SU-DHL-6 (cell line): ENCODE results near the gene KLK2.

ENCODE experiments used
- H2AFZ ChIP-seq: fragments of 200-600 bp; sonication (generic); 2 replicates; pipeline ENCODE4 v1.6.1; 2014; ENCODE audit warnings: low read depth, mild to moderate bottlenecking, moderate library complexity, mixed read lengths, antibody characterized with exemption, low read length; ENCODE audit not compliant: severe bottlenecking
- H3F3A ChIP-seq: fragments of 200-600 bp; shearing (Covaris generic); 2 replicates; pipeline ENCODE4 v1.6.0; 2016; ENCODE audit warnings: antibody characterized with exemption, mild to moderate bottlenecking; ENCODE audit not compliant: insufficient read depth
- H3K27ac ChIP-seq: fragments of 200-600 bp; sonication (generic); 2 replicates; pipeline ENCODE4 v1.5.1; 2016; ENCODE audit warnings: low read depth, mild to moderate bottlenecking, low read length, moderate library complexity, mixed read lengths
- H3K27me3 ChIP-seq: fragments of 200-600 bp; sonication (generic), shearing (Covaris generic); 2 replicates; pipeline ENCODE4 v1.6.0; 2014; ENCODE audit warnings: mild to moderate bottlenecking, low read length
- H3K36me3 ChIP-seq: fragments of 200-600 bp; sonication (generic); 2 replicates; pipeline ENCODE4 v1.6.1; 2014; ENCODE audit warnings: mild to moderate bottlenecking, low read length, mixed read lengths
- H3K4me2 ChIP-seq: fragments of 300-600, 200-600 bp; shearing (Covaris generic), sonication (generic); 2 replicates; pipeline ENCODE4 v1.6.0; 2014; ENCODE audit warnings: low read length, low read depth, mild to moderate bottlenecking; ENCODE audit not compliant: poor library complexity, severe bottlenecking
- H3K4me3 ChIP-seq: fragments of 200-600 bp; sonication (generic); 2 replicates; pipeline ENCODE4 v1.5.1; 2014; ENCODE audit warnings: antibody characterized with exemption, low read length, mild to moderate bottlenecking, mixed read lengths; ENCODE audit not compliant: insufficient read depth, poor library complexity, severe bottlenecking
- H3K79me2 ChIP-seq: fragments of 200-600 bp; sonication (generic); 2 replicates; pipeline ENCODE4 v1.6.1; 2014; ENCODE audit warnings: mild to moderate bottlenecking, low read length, moderate library complexity; ENCODE audit not compliant: insufficient read depth
- H3K9ac ChIP-seq: fragments of 200-600 bp; sonication (generic); 2 replicates; pipeline ENCODE4 v1.7.0; 2014; ENCODE audit warnings: mild to moderate bottlenecking, low read length
- H3K9me2 ChIP-seq: fragments of 200-600 bp; sonication (generic); replicated peaks from 2 replicates; pipeline ENCODE4 v1.6.1; 2014; ENCODE audit warnings: low read length; ENCODE audit not compliant: insufficient read depth
- H3K9me3 ChIP-seq: fragments of 200-600 bp; sonication (generic); 2 replicates; pipeline ENCODE4 v1.6.1; 2014; ENCODE audit warnings: low read length, mixed read lengths; ENCODE audit not compliant: insufficient read depth
- H4K20me1 ChIP-seq: fragments of 200-600 bp; sonication (generic); 2 replicates; pipeline ENCODE4 v1.6.1; 2014; ENCODE audit warnings: low read depth, mild to moderate bottlenecking, antibody characterized with exemption, low read length, moderate library complexity, mixed read lengths
- EZH2phosphoT487 ChIP-seq: fragments of 200-600 bp; sonication (generic), shearing (Covaris generic); conservative IDR thresholded peaks from 2 replicates; pipeline ENCODE4 v1.6.1; 2018; ENCODE audit warnings: mild to moderate bottlenecking, antibody characterized with exemption, low read length, moderate library complexity, mixed read lengths
- TF ChIP-seq, protein P1 (sequence below): fragments of 200-600 bp; sonication (generic); IDR thresholded peaks from one replicate; pipeline ENCODE4 v1.5.1; 2017; ENCODE audit warnings: antibody characterized with exemption, mild to moderate bottlenecking, low read length, moderate library complexity; ENCODE audit not compliant: insufficient read depth, poor library complexity, severe bottlenecking

KLK2 gene

DNA sequence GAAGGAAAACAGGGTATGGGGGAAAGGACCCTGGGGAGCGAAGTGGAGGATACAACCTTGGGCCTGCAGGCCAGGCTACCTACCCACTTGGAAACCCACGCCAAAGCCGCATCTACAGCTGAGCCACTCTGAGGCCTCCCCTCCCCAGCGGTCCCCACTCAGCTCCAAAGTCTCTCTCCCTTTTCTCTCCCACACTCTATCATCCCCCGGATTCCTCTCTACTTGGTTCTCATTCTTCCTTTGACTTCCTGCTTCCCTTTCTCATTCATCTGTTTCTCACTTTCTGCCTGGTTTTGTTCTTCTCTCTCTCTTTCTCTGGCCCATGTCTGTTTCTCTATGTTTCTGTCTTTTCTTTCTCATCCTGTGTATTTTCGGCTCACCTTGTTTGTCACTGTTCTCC is 15.9 kb upstream of the KLK2 start:
- Histone ChIP-seq H3K36me3 (no peaks in the 10 kb centered on the region), H3K9me2 (no peaks in the 10 kb centered on the region), H3K4me2 (no peak overlapping the region), H3F3A (no peaks in the 10 kb centered on the region), H3K27me3 (no peaks in the 10 kb centered on the region), H3K27ac (no peak overlapping the region), H2AFZ (no peak overlapping the region), H3K9me3 (no peaks in the 10 kb centered on the region), H3K9ac (no peak overlapping the region), H3K4me3 (no peak overlapping the region), H3K79me2 (no peaks in the 10 kb centered on the region), H4K20me1 (no peaks in the 10 kb centered on the region)
- TF ChIP-seq EZH2phosphoT487 = no peak
- TF ChIP-seq, protein P1, sequence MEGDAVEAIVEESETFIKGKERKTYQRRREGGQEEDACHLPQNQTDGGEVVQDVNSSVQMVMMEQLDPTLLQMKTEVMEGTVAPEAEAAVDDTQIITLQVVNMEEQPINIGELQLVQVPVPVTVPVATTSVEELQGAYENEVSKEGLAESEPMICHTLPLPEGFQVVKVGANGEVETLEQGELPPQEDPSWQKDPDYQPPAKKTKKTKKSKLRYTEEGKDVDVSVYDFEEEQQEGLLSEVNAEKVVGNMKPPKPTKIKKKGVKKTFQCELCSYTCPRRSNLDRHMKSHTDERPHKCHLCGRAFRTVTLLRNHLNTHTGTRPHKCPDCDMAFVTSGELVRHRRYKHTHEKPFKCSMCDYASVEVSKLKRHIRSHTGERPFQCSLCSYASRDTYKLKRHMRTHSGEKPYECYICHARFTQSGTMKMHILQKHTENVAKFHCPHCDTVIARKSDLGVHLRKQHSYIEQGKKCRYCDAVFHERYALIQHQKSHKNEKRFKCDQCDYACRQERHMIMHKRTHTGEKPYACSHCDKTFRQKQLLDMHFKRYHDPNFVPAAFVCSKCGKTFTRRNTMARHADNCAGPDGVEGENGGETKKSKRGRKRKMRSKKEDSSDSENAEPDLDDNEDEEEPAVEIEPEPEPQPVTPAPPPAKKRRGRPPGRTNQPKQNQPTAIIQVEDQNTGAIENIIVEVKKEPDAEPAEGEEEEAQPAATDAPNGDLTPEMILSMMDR = no peak

DNA sequence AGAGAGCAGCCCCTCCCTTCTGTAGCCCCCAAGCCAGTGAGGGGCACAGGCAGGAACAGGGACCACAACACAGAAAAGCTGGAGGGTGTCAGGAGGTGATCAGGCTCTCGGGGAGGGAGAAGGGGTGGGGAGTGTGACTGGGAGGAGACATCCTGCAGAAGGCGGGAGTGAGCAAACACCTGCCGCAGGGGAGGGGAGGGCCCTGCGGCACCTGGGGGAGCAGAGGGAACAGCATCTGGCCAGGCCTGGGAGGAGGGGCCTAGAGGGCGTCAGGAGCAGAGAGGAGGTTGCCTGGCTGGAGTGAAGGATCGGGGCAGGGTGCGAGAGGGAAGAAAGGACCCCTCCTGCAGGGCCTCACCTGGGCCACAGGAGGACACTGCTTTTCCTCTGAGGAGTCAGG is 14.4 kb upstream of the KLK2 start:
- H3K27ac ChIP-seq = no peak overlapping the region
- no peaks in the 10 kb centered on the region for H3K27me3 ChIP-seq

DNA sequence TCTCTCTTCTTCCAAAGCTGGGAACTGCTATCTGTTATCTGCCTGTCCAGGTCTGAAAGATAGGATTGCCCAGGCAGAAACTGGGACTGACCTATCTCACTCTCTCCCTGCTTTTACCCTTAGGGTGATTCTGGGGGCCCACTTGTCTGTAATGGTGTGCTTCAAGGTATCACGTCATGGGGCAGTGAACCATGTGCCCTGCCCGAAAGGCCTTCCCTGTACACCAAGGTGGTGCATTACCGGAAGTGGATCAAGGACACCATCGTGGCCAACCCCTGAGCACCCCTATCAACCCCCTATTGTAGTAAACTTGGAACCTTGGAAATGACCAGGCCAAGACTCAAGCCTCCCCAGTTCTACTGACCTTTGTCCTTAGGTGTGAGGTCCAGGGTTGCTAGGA is 13.4 kb upstream of the KLK2 start:
- Histone ChIP-seq H4K20me1 (no peaks in the 10 kb centered on the region), H3K9me3 (no peaks in the 10 kb centered on the region), H3K79me2 (no peaks in the 10 kb centered on the region), H3K27me3 (no peaks in the 10 kb centered on the region), H3K36me3 (no peaks in the 10 kb centered on the region), H3F3A (no peaks in the 10 kb centered on the region), H3K4me2 (no peak overlapping the region), H3K4me3 (no peak overlapping the region), H3K9ac (no peak overlapping the region), H3K9me2 (no peaks in the 10 kb centered on the region), H3K27ac (no peak overlapping the region), H2AFZ (no peak overlapping the region)
- TF ChIP-seq, protein P1 = no peak
- TF ChIP-seq EZH2phosphoT487 = no peak

More for the DNA sequence above, 14.4 kb upstream of the KLK2 start:
- no peak overlapping the region for H3K4me3 ChIP-seq
- no peaks in the 10 kb centered on the region for H3K9me2 ChIP-seq
- TF ChIP-seq, protein P1 = no peak
- TF ChIP-seq EZH2phosphoT487 = no peak
- no peaks in the 10 kb centered on the region for H4K20me1 ChIP-seq
- no peak overlapping the region for H3K9ac ChIP-seq
- H3K36me3 ChIP-seq = no peaks in the 10 kb centered on the region
- no peaks in the 10 kb centered on the region for H3K79me2 ChIP-seq
- no peaks in the 10 kb centered on the region for H3F3A ChIP-seq
- no peak overlapping the region for H2AFZ ChIP-seq
- H3K4me2 ChIP-seq = no peak overlapping the region
- no peaks in the 10 kb centered on the region for H3K9me3 ChIP-seq

DNA sequence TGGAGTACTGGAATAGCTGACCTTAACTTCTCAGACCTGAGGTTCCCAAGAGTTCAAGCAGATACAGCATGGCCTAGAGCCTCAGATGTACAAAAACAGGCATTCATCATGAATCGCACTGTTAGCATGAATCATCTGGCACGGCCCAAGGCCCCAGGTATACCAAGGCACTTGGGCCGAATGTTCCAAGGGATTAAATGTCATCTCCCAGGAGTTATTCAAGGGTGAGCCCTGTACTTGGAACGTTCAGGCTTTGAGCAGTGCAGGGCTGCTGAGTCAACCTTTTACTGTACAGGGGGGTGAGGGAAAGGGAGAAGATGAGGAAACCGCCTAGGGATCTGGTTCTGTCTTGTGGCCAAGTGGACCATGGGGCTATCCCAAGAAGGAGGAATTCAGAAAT is 12.2 kb upstream of the KLK2 start:
- Histone ChIP-seq H4K20me1 (no peaks in the 10 kb centered on the region), H3K9me3 (no peaks in the 10 kb centered on the region), H3K36me3 (no peaks in the 10 kb centered on the region), H3K9me2 (no peaks in the 10 kb centered on the region), H3F3A (no peaks in the 10 kb centered on the region), H3K79me2 (no peaks in the 10 kb centered on the region), H3K4me2 (no peak overlapping the region), H2AFZ (no peak overlapping the region), H3K27me3 (no peaks in the 10 kb centered on the region), H3K9ac (no peak overlapping the region), H3K4me3 (no peak overlapping the region), H3K27ac (no peak overlapping the region)
- no peak for TF ChIP-seq EZH2phosphoT487
- TF ChIP-seq, protein P1 = no peak
